ENCODE results near the gene DMBT1.

The DMBT1 gene

GRCh38 chr10:122665329-122665860, 104.8 kb downstream of the DMBT1 start:
- TF ChIP-seq, protein P1, sequence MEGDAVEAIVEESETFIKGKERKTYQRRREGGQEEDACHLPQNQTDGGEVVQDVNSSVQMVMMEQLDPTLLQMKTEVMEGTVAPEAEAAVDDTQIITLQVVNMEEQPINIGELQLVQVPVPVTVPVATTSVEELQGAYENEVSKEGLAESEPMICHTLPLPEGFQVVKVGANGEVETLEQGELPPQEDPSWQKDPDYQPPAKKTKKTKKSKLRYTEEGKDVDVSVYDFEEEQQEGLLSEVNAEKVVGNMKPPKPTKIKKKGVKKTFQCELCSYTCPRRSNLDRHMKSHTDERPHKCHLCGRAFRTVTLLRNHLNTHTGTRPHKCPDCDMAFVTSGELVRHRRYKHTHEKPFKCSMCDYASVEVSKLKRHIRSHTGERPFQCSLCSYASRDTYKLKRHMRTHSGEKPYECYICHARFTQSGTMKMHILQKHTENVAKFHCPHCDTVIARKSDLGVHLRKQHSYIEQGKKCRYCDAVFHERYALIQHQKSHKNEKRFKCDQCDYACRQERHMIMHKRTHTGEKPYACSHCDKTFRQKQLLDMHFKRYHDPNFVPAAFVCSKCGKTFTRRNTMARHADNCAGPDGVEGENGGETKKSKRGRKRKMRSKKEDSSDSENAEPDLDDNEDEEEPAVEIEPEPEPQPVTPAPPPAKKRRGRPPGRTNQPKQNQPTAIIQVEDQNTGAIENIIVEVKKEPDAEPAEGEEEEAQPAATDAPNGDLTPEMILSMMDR (IDR thresholded peaks at IDR 0.05; ENCODE audit: low read depth, low read length, missing control alignments), result no peak
- H3K4me3 ChIP-seq (ENCODE audit: low read depth, low read length), result no peak overlapping the region
- no peak for DNase-seq (ENCODE audit: low read depth)

- no peak overlapping the region for H3K4me3 ChIP-seq (ENCODE audit: low read depth, low read length)
- no peak for DNase-seq (ENCODE audit: low read depth)
- TF ChIP-seq, protein P1 (IDR thresholded peaks at IDR 0.05; ENCODE audit: low read depth, low read length, missing control alignments), result no peak
Observed at GRCh38 chr10:122665946-122666345, 105.4 kb downstream of the DMBT1 start.

GRCh38 chr10:122669045-122669444, 108.5 kb downstream of the DMBT1 start:
- no peak for DNase-seq (ENCODE audit: low read depth)
- H3K4me3 ChIP-seq (ENCODE audit: low read depth, low read length), result no peak overlapping the region
- TF ChIP-seq, protein P1 (IDR thresholded peaks at IDR 0.05; ENCODE audit: low read depth, low read length, missing control alignments), result no peak

DNA sequence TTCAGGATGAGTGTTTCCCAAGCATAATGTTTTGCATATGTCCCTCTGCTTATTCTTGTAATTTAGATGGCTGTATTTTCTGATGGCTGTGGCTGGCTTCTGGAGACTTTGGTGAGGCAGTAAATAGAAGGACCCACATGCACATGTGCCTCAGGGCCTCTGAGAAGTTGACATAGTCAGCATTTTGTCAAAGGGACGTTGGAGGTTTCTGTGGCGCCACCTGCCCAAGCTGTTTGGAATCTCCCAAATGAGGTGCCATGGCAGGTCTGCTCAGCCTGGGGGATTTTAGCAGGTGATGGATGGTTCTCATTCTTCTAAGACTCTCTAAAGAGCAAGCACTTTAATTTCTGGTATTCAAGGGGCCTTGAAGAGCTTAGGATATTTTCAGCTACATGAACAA, 109.3 kb downstream of the DMBT1 start:
- TF ChIP-seq, protein P1 (IDR thresholded peaks at IDR 0.05; ENCODE audit: low read depth, low read length, missing control alignments), result no peak

DNA sequence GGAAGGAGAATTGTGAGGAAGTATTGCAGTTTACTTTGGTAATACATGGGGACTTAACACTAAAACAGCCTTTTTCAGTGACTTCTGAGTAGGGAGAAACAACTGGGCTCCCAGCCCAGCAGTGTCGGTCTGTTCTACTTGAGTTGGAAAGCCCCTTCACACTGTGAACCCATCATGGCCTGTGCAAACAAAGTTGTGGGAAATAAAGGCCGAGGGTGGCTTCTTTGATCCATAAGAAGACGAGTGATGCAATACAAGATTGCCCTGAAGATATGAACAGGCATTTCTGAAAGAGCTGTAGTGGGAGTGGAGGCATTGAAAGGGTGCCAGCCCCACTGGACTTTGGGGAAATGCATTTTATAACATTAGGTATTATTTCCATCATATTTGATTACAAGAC, 110.8 kb downstream of the DMBT1 start:
- H3K4me3 ChIP-seq (ENCODE audit: low read depth, low read length), result no peak overlapping the region
- DNase-seq (ENCODE audit: low read depth), result no peak
- TF ChIP-seq, protein P1 (IDR thresholded peaks at IDR 0.05; ENCODE audit: low read depth, low read length, missing control alignments), result no peak

More for the DNA sequence above, 109.3 kb downstream of the DMBT1 start:
- no peak overlapping the region for H3K4me3 ChIP-seq (ENCODE audit: low read depth, low read length)
- DNase-seq (ENCODE audit: low read depth), result no peak

- no peak for DNase-seq (ENCODE audit: low read depth)
- H3K4me3 ChIP-seq (ENCODE audit: low read depth, low read length), result no peak overlapping the region
- TF ChIP-seq, protein P1 (IDR thresholded peaks at IDR 0.05; ENCODE audit: low read depth, low read length, missing control alignments), result no peak
Observed at GRCh38 chr10:122672655-122673054, 112.1 kb downstream of the DMBT1 start.

- TF ChIP-seq, protein P1 (IDR thresholded peaks at IDR 0.05; ENCODE audit: low read depth, low read length, missing control alignments), result no peak
Observed at GRCh38 chr10:122673269-122673668, 112.7 kb downstream of the DMBT1 start.

More at GRCh38 chr10:122673269-122673668, 112.7 kb downstream of the DMBT1 start:
- DNase-seq (ENCODE audit: low read depth), result no peak
- H3K4me3 ChIP-seq (ENCODE audit: low read depth, low read length), result no peak overlapping the region
